HG02973 (cell line): Measurements from ENCODE around the gene SLC8A2.

Experiments used
- ATAC-seq: cut with Tn5 transposase; IDR thresholded peaks from one replicate; pipeline ENCODE4 v1.9.1; 2021; ENCODE audit warnings: moderate library complexity; ENCODE audit not compliant: unreplicated experiment

Gene SLC8A2

DNA sequence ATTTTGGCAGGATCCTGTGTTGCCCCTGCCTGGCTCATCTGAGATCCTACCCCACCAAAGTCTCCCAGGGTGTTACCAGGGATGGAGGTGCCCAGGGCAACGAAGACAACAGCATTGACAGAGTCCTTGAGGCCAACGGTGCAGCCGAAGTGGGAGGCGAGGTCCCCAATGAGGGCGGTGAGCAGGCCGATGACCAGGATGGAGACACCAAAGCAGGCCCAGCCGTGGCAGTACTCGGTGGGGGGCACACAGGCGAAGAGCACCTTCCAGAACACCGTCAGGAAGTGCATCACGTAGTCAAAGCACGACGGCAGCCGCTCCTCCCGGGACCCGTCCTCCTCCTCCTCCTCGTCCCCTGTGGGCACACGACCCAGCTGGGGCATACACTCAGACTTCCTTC lies 39.6 kb downstream of the SLC8A2 start:
- ATAC-seq = no peak

- no peak for ATAC-seq
Observed at GRCh38 chr19:47430041-47430802, 41.5 kb downstream of the SLC8A2 start.

GRCh38 chr19:47429140-47429793 lies 42.4 kb downstream of the SLC8A2 start:
- ATAC-seq = no peak

- no peak for ATAC-seq
Observed at GRCh38 chr19:47428177-47428894, 43.4 kb downstream of the SLC8A2 start.

- ATAC-seq = no peak
Observed at GRCh38 chr19:47427241-47428176, 44.2 kb downstream of the SLC8A2 start.

DNA sequence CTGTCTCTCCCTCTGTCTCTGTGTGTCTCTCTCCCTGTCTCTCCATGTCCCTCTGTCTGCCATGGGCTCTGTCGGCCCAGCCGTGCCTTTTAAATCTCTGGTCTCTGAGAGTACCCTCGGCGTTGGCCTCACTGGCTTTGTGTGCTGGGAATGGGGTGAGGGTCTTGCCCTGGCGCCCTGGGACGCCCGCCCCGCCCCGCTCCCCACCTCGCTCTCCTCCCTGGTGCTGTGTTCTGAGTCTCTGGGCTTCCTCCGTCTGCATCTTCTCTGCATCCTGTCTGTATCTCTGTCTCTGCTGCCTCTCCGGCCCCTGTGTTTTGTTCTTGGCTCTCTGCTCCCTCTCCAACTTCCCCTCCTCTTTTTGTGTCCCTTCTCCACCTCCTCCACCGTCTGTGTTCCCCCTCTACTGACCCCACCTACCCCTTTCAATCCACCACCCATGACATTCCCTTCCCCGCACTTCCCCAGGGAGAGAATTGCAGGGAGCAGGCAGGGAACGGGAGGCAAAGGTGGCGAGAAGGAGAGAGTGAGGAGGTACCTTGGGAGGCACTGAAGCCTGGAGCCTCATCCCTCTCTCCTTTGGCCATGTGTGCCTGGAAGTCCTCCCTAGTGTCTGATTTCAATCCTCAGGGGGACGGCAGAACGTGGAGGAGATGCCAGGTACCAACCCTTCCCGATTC lies 48.4 kb downstream of the SLC8A2 start:
- ATAC-seq = no peak

GRCh38 chr19:47422417-47423163 lies 49.1 kb downstream of the SLC8A2 start:
- no peak for ATAC-seq

DNA sequence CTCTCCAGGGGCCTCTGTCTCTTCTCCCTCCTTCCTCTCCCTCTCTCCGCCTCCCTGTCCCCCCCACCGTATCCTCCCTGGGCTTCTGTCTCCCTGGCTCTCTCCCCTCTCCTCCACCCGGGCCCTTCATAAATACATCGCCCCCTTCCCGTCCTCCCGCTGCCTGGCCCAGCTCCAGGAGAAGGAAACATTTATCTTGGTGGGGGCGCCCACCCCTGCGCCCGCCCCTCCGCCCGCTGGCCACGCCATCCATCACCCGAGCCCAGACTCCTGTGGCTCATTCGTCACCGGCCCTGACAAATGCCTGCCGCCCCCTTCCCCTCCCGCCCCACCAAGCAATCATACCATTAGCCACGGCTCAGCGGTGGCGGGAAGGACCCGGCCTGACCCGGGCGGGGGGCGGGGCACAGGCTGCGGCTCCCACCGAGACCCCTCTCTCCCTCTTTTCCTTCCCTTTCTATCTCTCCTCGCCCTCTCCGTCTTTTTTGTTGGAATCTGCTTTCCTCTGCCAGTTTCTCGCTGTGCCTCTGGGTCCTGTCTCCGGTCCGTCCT lies 49.8 kb downstream of the SLC8A2 start:
- ATAC-seq = no peak

DNA sequence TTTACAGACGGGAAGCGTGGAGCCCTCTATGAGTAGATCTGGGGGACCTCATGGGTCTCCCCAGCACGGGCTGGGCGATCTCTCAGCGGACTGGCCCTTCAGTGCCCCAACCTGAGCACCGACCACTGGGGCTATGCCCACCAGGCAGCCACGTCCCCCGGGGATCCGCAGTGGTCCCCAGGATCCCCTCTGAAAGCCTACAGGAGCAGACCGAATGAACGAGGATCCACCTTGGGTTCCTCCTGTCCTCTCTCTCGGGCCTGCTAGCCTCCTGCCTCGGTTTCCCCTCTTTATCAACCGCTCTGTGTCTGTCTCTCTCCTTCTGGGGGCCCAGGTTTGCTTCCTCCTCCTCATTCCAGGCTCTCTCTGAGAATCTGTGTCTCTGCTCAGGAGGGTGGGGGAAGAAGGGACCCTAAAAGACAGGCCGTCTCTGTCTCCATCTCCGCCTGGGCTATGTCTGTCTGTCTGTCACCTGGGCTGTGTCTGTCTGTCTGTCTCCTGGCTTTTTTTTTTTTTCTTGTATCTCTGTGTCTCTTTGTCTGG lies 50.4 kb downstream of the SLC8A2 start:
- ATAC-seq = no peak

DNA sequence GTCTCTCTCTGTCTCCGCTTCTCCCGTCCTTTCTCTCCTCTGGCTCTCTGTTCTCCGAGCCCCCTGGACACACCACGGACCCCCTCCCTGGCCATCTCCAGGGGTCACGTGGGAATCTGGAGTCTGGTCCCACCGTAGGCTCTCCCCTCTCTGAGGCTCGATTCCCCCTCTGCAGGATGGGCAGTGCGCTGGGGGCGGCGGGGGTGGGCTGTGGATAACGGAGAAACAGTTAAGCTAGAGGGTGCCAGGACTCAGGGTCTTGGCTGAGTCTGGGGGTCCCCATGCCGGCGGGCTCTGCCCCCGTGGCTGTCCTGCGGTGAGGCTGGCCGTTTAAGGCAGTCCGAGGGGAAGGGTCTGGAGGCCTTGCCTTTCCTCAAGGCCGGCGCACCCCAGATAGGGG lies 51.9 kb downstream of the SLC8A2 start:
- ATAC-seq = no peak

GRCh38 chr19:47419030-47419783 lies 52.5 kb downstream of the SLC8A2 start, which contains the start of gene MEIS3:
MEIS3 (minus strand) TSS chr19:47419527; CDS start chr19:47419081, 446 bp downstream.
- ATAC-seq = no peak

- no peak for ATAC-seq
Observed at GRCh38 chr19:47418692-47419029, 53.0 kb downstream of the SLC8A2 start.

DNA sequence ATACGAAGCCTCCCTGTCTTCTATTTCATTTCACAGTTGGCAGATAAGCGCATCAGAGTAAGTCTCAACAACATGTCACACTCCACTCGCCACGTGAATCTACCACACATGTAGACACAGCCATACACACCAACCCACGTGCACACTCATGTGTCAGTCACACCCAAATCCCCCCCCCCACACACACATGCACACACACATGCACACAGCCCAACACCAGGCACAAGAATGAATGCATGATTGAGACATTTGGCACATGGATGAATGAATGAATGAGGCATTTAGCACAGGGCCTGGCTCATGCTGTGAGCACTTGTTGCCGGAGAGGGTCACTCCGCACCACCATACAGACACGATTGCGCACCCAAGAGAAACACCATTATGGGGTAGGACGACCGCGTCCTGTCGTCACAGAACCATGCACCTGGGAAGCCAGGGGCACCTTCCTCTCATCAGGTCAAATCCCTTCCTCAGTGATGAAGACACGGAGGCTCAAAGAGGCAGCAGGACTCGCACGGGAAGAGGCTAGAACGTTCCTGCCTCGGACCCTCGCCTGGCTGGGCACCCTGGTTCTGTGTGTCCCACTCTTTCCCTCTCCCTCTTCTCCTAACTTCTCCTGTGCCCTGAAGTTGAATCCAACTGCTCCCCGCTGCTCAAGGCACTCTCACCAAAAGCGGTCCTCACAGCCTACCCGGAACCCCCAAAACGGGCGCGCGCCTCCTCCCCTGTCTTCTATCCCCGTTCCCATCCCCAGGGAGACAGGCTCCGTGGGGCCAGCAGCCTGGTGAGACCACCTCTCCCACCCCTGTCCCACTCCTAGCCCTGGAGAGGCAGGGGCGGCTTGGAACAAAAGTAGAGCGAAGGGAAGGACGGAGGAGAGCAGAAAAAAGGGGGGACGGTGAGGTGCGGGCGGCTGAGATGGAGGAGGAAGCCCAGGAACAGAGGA lies 53.7 kb downstream of the SLC8A2 start:
- no peak for ATAC-seq

GRCh38 chr19:47417107-47417745 lies 54.5 kb downstream of the SLC8A2 start:
- ATAC-seq = no peak

DNA sequence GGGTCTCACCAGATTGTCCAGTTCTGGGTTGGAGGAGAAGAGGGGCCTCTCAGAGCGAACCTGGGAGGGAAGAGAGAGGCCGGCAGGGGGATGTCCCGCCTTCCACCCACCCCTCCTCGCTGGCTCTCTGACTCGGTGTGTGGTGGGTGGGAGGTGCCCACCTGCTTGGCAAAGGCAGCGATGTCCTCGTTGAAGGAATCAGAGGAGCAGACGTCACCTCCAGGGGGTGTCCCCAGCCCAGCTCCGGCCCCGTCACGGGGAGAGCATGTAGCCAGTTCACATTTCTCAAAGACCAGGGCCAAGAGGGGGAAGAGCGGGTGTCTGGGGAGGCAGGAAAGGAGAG lies 55.1 kb downstream of the SLC8A2 start:
- ATAC-seq = no peak

GRCh38 chr19:47415953-47416642 lies 55.6 kb downstream of the SLC8A2 start:
- ATAC-seq = no peak
